ENCODE results near the gene B3GALT4.
A peak's percentile ranks its signal among the peaks of the same experiment; 100 is the strongest.

Gene B3GALT4

GRCh38 chr6:33243476-33243875 lies 33.4 kb upstream of the B3GALT4 start:
- DNase-seq (ENCODE audit: low read depth, low spot score) = no peak
- no peak overlapping the region for H3K4me3 ChIP-seq (ENCODE audit: low read depth, low read length)
- TF ChIP-seq CTCF (IDR thresholded peaks at IDR 0.05; ENCODE audit: low read depth, low read length) = no peak
- in situ Hi-C loops (cut with HindIII; ENCODE audit: low sequenced_read_pairs) = no loop called here

GRCh38 chr6:33247977-33248642 lies 28.8 kb upstream of the B3GALT4 start:
- TF ChIP-seq CTCF (IDR thresholded peaks at IDR 0.05; ENCODE audit: low read depth, low read length) = peak; percentile 85
- in situ Hi-C loops (cut with HindIII; ENCODE audit: low sequenced_read_pairs) = no loop called here
- DNase-seq (ENCODE audit: low read depth, low spot score) = peak; percentile 83
- H3K4me3 ChIP-seq (ENCODE audit: low read depth, low read length) = peak overlapping the region; percentile 48

- peak overlapping the region; percentile 48 for H3K4me3 ChIP-seq (ENCODE audit: low read depth, low read length)
- no peak for TF ChIP-seq CTCF (IDR thresholded peaks at IDR 0.05; ENCODE audit: low read depth, low read length)
- in situ Hi-C loops (cut with HindIII; ENCODE audit: low sequenced_read_pairs) = no loop called here
- no peak for DNase-seq (ENCODE audit: low read depth, low spot score)
These were observed 28.3 kb upstream of the B3GALT4 start for GRCh38 chr6:33248643-33248931.

GRCh38 chr6:33248932-33249731 lies 27.8 kb upstream of the B3GALT4 start:
- in situ Hi-C loops (cut with HindIII; ENCODE audit: low sequenced_read_pairs) = no loop called here

GRCh38 chr6:33249732-33250630 lies 26.9 kb upstream of the B3GALT4 start:
- H3K4me3 ChIP-seq (ENCODE audit: low read depth, low read length) = peak overlapping the region; percentile 48
- DNase-seq (ENCODE audit: low read depth, low spot score) = peak; percentile 76
- in situ Hi-C loops (cut with HindIII; ENCODE audit: low sequenced_read_pairs) = no loop called here
- TF ChIP-seq CTCF (IDR thresholded peaks at IDR 0.05; ENCODE audit: low read depth, low read length) = no peak

More at GRCh38 chr6:33248932-33249731, 27.8 kb upstream of the B3GALT4 start:
- TF ChIP-seq CTCF (IDR thresholded peaks at IDR 0.05; ENCODE audit: low read depth, low read length) = peak; percentile 20
- DNase-seq (ENCODE audit: low read depth, low spot score) = peak; percentile 99
- H3K4me3 ChIP-seq (ENCODE audit: low read depth, low read length) = peak overlapping the region; percentile 48

- no peak overlapping the region for H3K4me3 ChIP-seq (ENCODE audit: low read depth, low read length)
- TF ChIP-seq CTCF (IDR thresholded peaks at IDR 0.05; ENCODE audit: low read depth, low read length) = no peak
- no peak for DNase-seq (ENCODE audit: low read depth, low spot score)
- in situ Hi-C loops (cut with HindIII; ENCODE audit: low sequenced_read_pairs) = no loop called here
These were observed 26.2 kb upstream of the B3GALT4 start for GRCh38 chr6:33250731-33251130.
